Measurements from ENCODE around the gene KIF13A.

KIF13A gene

DNA sequence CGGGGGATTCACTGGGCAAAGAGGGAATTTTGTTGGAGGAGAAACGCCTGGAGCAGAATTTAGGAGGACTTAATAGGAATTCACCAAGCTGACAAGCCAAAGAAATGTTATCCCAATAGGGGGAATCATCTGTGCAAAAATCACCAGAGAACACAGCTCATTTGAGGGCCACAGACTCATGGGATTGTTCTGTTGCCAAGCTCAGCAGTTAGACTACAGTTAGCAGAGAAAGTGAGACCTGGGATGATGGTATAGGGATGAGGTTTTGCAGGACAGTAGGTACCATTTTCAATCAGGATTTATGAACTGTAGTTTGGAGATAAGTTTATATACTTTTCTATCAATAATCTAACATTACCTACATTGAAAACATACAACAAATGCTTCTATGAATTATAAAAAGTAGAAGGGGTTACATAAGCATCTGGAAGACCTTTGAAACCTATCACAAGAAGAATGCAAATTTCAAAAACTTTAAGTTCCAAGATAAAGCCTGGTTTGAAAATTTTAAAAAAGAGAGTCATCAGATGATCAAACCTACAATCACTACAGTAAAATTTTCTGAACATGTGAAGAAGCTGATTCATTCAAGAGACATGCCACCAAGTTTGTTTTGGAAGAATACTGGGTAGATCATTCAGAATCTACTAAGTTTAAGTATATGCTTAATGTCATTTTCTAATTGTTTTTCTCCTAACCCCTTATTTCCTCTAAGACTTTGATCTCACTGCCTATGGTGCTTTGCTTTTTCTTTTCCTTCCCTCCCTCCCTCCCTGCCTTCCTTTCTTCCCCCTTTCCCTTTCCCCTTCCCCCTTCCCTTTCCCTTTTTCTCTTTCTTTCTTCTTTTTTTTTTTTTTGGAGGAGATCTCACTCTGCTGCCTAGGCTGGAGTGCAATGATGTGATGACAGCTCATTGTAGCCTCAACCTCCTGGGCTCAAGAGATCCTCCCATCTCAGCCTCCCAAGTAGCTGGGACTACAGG, 81.5 kb downstream of the KIF13A start:
- TF ChIP-seq, protein P1, sequence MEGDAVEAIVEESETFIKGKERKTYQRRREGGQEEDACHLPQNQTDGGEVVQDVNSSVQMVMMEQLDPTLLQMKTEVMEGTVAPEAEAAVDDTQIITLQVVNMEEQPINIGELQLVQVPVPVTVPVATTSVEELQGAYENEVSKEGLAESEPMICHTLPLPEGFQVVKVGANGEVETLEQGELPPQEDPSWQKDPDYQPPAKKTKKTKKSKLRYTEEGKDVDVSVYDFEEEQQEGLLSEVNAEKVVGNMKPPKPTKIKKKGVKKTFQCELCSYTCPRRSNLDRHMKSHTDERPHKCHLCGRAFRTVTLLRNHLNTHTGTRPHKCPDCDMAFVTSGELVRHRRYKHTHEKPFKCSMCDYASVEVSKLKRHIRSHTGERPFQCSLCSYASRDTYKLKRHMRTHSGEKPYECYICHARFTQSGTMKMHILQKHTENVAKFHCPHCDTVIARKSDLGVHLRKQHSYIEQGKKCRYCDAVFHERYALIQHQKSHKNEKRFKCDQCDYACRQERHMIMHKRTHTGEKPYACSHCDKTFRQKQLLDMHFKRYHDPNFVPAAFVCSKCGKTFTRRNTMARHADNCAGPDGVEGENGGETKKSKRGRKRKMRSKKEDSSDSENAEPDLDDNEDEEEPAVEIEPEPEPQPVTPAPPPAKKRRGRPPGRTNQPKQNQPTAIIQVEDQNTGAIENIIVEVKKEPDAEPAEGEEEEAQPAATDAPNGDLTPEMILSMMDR (IDR thresholded peaks at IDR 0.05; ENCODE audit: low read depth, low read length, missing control alignments): no peak
- no peak for DNase-seq (ENCODE audit: low read depth)
- in situ Hi-C loops (cut with HindIII; ENCODE audit: low sequenced_read_pairs): no loop called here

GRCh38 chr6:17904491-17905120, 82.8 kb downstream of the KIF13A start:
- in situ Hi-C loops (cut with HindIII; ENCODE audit: low sequenced_read_pairs): no loop called here
- H3K4me3 ChIP-seq (ENCODE audit: low read depth, low read length): no peak overlapping the region
- TF ChIP-seq, protein P1 (IDR thresholded peaks at IDR 0.05; ENCODE audit: low read depth, low read length, missing control alignments): no peak
- no peak for DNase-seq (ENCODE audit: low read depth)

More for the DNA sequence above, 81.5 kb downstream of the KIF13A start:
- H3K4me3 ChIP-seq (ENCODE audit: low read depth, low read length): no peak overlapping the region

DNA sequence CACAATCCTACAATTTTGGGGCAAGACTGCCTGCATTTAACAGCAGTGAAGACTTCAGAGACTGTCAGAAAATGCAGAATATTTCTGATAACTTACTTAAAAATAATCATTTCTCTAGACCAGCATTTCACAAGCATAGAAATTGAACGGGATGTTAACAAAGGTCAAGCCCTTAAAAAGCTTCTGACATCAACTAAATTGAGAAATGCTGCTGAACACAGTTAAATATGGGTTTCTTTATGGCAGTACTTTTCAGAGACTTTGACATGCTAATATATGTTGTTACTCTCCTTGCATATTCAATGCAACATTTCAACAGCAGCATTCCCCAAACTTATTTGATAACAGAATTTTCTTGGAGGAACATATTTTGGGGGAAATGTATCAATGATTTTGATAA, 84.5 kb downstream of the KIF13A start:
- TF ChIP-seq, protein P1 (IDR thresholded peaks at IDR 0.05; ENCODE audit: low read depth, low read length, missing control alignments): no peak
- in situ Hi-C loops (cut with HindIII; ENCODE audit: low sequenced_read_pairs): no loop called here
- no peak for DNase-seq (ENCODE audit: low read depth)
- no peak overlapping the region for H3K4me3 ChIP-seq (ENCODE audit: low read depth, low read length)

GRCh38 chr6:17901493-17901892, 85.9 kb downstream of the KIF13A start:
- in situ Hi-C loops (cut with HindIII; ENCODE audit: low sequenced_read_pairs): no loop called here
- DNase-seq (ENCODE audit: low read depth): no peak
- H3K4me3 ChIP-seq (ENCODE audit: low read depth, low read length): no peak overlapping the region
- TF ChIP-seq, protein P1 (IDR thresholded peaks at IDR 0.05; ENCODE audit: low read depth, low read length, missing control alignments): no peak

DNA sequence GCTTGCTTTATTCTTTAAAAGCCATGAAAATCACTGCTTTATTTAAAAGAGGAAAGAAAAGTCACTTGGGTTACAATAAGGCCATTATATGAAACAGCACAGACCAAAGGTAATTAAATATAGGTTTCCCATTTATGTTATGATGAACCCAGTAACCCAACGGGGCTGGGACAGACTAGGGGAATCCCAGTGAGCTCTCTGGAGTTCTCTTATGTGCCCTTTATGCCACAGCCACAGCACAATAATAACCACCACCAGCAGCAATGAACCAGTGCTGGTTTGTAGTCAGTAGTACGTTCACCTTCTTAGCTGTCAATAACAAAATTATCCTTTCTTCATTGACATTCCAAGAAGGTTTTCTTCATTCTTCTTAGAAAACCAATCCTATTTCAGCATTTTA, 87.4 kb downstream of the KIF13A start:
- in situ Hi-C loops (cut with HindIII; ENCODE audit: low sequenced_read_pairs): no loop called here
- no peak for DNase-seq (ENCODE audit: low read depth)
- H3K4me3 ChIP-seq (ENCODE audit: low read depth, low read length): no peak overlapping the region
- TF ChIP-seq, protein P1 (IDR thresholded peaks at IDR 0.05; ENCODE audit: low read depth, low read length, missing control alignments): no peak

- DNase-seq (ENCODE audit: low read depth): no peak
- no peak overlapping the region for H3K4me3 ChIP-seq (ENCODE audit: low read depth, low read length)
- in situ Hi-C loops (cut with HindIII; ENCODE audit: low sequenced_read_pairs): no loop called here
- TF ChIP-seq, protein P1 (IDR thresholded peaks at IDR 0.05; ENCODE audit: low read depth, low read length, missing control alignments): no peak
These were observed 87.9 kb downstream of the KIF13A start for GRCh38 chr6:17899491-17899890.

Measured in astrocyte of the cerebellum (primary cell).